NCI-H345 treated with DMSO at 0.1 percent for 48 hours (cell line): ENCODE measurements around the gene DAPK1.

Experiments
- DNase-seq: peaks from one replicate; lab custom pipeline; 2025; ENCODE audit not compliant: unreplicated experiment; lab: John Stamatoyannopoulos, UW

Gene DAPK1

DNA sequence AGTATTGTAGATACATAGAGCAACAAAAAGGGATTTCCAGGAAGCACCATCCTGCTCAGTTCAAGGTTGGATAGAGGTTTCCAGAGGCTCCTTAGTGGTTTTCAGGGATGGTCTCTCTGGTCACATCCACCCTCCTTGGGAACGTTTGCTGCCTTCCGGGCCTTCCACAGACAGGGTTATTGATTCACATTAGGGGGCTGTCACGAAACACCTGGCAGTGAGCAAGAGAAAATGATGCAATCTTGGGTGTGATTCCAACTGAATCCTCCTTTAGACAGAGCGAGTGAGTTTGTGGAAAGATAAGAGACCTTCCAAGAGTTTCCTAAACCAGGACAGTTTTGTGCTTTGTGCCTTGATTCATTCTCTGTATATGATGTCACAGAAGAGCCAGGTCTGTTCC lies 184.4 kb downstream of the DAPK1 start:
- DNase-seq: no peak

DNA sequence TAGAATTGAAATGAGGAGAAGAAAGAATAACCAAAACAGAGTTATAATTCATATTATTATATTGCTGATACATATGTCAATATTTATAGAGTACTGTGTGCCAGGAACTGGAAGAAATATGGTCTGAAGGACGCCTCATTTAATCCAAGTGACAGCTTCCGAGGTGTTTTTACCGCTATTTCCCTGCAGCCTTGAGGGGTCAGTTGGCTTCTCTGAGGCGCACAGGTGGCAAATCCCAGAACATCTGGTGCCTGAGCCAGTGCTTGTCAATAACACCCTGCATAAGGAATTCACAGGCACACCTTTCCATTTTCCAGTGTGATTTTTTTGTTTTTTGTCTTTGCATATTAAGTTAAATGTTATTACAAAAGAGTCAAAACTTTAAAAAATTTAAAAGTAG lies 185.0 kb downstream of the DAPK1 start:
- DNase-seq: no peak

DNA sequence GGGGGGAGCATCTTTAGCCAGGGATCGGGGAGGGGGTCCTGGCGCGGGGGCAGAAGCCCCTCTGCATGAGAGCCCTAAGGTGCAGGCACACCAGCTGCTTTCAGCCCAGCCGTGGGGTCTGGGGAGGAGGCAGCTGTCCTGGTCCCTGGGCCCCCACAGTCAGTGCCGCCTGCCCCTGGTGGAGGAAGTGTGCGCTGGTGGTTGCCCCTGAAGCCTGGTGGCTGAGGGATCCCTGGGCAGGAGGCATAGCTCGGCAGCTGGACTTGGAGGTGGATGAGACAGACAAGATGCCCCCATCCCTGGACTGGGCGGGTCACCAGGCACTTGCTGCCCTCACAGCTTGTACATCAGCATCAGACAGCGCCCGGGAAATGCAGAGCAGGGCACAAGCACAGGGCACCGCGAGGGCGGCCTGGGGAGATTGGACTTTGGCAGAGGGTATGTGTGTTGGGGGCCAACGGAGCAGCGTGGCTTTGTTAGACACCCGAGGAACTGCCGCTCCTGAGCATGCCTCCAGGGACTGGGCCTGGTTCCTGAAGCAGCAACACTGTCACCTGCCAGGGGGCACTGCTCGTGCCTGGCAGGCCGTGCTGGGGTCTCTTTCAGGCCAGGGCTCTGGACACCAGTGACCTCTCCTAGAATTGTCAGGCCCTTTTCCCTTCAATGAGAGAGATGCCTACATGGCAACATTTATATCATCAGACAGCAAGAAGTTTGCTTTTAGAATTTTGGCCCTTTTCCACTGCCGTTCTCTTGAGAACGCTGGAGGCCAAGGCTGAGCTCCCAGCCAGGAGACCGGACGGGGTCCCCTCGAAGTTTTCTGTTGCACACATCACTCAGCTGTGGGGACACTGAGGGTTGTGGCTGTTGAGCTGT lies 186.3 kb downstream of the DAPK1 start:
- DNase-seq: no peak

DNA sequence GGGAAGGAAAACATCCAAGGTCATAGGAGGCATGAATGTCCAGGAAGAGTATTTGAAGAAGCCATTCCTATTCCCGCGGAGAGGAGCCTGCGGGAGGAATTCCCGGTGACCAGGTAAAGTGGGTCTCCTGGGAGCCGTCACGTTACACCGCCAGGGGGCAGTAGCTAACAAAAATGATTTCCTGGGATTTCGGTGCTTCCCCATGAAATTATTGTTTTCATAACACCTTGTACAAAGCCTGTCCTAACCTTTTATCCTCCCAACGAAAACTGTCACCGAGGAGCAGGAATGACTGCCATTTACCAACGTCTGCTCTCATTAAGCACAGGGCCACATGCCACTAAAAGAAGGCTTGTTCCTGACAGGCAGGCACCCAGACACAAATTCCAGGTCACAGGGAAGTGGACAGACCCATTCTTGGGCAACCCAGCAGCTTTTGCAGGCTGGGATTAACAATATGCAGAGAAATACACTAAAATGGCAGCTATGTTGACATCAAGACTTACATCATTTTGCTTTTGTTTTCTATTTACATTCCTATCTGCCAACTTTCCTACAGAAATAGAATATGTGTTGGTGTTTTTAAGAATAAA lies 187.1 kb downstream of the DAPK1 start:
- no peak for DNase-seq

DNA sequence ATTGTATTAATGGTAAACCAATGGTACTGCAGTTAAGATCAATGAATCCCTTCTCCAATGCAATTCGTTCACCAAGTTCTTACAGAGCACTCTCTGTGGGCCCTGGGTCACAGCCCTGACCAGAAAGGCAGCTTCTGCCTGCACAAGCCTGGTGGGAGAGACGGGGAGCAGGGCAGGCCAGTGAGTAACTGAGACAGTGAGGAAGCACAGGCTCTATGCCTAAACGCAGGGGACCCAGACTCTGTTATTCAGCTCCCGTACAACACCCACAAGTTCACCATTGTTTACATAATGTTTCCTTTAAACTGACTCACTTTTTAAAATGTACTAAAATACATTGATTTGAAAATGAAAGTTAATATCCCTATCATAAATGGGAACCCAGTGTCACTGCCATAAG lies 187.8 kb downstream of the DAPK1 start:
- no peak for DNase-seq

DNA sequence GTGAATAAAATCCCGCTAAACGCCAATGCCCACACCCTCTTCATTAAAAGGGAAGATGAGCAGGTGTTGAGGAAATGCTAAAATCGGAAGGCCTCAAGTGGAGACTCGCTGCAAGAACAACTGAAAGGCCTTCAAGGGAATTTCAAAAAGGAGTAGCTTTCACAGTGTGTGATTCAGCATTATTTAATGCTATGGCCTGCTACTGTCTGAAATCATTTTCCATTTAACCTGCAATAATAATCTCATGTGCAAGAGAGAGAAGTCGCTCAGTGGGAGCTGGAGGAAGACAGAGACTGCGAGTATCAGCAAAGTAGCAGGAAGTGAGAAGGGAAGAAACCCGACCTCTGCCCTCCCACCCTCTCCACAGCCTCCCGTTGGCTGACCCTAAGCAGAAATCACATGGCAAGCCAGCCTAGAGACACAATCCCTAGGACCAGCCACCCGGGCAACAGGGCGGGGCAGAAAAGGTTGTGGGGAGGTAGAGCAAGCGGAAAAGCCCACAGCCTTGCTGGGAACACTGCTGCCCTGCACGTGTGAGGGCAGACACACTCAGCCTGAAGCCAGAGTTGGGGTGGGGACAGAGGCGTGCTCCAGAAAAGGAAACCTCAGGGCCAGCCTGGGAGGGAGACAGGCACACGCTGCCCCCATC lies 188.3 kb downstream of the DAPK1 start:
- no peak for DNase-seq

DNA sequence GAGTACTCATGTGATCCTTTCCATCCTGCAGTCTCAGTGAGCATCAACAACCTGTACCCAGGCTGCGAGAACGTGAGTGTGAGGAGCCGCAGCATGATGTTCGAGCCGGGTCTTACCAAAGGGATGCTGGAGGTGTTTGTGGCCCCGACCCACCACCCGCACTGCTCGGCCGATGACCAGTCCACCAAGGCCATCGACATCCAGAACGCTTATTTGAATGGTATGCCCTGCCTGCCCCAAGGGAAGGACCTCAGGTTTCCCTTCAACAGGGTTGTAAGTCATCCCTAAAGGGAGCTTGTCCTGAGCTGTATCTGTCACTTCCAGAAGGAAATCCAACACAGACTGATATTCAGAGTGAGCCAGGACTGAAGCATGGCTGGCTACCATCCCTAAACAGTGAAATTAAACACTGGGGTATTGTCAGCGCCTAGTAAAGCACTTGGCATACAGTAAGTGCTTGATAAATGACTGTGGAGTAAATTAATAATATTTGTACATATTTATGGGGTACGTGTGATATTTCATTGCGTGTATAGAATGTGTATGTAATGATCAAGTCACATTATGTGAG lies 188.9 kb downstream of the DAPK1 start:
- no peak for DNase-seq

DNA sequence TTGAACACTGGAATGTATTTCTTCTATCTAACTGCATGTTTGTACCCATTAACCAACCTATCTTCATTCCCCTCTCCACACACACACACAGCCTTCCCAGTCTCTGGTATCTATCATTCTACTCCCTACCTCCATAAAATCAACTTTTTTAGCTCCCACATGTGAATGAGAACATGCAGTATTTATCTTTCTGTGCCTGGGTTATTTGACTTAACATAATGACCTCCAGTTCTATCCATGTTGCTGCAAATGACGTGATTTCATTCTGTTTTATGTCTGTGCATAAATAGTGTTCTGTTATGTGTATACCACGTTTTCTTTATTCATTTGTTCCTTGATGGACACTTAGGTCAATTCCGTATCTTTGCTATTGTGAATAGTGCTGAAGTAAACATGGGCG lies 189.5 kb downstream of the DAPK1 start:
- DNase-seq: no peak

DNA sequence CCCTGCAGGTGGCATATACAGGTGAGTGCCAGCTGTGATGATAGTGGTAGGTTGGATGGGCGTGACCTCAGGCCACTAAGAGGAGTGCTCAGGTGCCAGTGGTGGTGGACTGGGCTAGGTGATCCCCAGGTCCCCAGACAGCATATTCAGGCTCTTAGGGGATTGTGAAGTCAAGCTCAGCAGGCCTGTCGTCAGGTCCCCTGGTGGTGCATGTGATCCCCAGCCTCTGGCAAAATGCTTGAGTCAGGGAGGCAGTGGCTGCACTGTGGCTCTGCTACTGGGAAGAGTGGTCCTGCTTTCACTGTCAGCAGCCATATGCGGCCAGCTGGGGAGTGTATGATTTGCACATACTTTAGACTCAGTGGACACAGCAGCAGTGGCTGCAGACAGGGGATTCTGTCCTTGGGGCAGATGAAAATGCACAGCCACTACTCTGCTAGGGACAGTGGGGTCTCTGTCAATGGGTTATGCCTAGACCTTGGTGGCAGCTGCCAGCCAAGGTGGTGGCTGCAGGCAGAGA lies 196.6 kb downstream of the DAPK1 start:
- DNase-seq: no peak

DNA sequence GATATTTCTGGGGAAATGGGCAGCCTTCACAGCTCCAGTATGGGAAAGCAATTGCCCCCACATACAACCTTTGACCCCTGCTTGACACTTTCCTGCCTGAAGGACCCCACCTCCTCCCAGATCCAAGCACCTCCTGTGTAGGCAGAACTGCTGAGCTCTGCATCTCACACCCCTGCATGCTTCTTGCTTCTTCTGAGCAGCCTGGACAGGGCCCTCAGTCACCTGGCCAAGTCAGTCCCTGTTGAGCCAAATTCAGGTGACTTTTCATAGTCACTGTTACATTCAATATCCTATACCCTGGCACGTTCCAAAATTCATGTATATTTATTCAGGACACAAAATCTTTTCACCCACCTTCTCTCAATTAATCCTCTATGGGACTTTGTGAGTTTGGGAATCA lies 197.9 kb downstream of the DAPK1 start:
- DNase-seq: no peak

DNA sequence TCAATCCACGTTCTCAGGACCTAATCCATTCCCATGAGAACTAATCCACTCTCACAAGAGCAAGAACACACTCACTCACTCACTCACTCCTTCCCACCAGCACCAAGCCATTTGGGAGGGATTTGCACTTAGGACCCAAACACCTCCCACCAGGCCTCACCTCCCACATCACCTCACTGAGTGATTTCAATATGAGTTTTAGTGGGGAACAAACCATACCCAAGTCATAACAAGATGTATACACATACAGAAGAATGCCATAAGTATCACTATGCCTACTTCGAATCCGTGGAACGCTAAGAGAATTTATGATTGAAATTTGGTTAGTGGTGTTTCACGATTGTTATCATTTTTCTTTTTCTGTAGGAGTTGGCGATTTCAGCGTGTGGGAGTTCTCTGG lies 199.0 kb downstream of the DAPK1 start:
- DNase-seq: no peak

DNA sequence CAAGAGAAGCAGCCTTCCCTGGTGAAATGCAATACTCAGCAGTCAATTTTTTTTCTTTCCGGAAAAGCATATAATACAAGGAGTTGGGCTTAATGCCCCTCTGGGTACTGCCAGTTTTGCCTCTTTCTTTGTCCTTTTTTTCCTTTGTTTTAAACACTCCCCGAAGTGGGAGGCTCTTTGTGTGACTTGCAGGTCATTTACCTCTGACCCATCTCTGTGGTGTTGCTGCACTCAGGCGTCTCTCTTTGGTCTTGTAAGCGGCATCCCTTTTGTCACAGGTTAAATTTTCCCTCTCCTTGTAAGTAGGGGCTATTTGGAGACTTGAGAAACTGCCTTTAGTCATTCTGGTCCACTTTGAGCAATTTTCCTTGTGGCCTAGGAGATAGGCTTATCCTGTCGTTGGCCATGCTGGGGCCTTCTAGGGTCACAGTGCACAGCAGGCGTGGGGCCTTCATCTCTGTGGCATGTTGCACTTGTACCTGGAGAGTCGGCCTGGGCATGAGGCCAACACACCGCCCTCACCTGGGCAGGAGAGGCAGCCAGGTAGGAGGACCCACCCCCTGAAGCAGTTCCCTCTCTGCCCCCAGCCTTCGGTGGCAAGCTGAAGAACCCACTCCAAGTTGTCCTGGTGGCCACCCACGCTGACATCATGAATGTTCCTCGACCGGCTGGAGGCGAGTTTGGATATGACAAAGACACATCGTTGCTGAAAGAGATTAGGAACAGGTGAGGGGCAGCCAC lies 200.6 kb downstream of the DAPK1 start:
- no peak for DNase-seq

DNA sequence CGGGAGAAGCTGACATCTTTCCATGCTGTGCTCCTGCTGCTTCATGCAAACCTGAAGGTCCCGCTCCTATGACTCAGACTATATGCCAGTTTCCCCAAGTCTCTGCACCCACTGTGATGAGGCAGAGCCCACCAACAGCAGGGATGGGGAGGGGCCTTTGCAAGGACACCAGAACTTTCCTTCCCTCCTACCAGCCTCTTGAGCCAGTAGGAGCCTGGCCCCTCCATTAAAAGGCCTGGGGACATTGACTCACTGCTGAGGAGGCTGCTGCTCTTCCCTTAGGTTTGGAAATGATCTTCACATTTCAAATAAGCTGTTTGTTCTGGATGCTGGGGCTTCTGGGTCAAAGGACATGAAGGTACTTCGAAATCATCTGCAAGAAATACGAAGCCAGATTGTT lies 202.2 kb downstream of the DAPK1 start:
- no peak for DNase-seq

DNA sequence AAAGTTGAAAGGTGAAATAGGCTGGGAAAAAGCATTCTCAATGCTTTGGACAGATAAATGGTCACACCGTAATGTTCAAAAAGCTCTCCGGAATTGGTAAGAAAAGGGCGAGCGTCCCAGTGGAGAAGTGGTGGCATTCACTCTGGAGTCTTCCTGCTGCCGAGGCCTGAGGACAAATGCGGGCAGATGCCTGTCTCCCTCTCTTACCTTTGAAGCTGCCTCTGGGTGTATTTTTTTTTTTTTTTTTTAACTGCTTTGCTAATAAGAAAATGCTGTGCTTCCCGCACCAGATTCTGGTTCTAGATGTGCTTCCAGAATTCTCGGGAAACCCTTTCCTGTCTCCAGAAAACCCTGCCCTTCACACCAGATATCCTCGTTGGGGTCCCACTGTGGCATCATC lies 203.8 kb downstream of the DAPK1 start:
- no peak for DNase-seq

DNA sequence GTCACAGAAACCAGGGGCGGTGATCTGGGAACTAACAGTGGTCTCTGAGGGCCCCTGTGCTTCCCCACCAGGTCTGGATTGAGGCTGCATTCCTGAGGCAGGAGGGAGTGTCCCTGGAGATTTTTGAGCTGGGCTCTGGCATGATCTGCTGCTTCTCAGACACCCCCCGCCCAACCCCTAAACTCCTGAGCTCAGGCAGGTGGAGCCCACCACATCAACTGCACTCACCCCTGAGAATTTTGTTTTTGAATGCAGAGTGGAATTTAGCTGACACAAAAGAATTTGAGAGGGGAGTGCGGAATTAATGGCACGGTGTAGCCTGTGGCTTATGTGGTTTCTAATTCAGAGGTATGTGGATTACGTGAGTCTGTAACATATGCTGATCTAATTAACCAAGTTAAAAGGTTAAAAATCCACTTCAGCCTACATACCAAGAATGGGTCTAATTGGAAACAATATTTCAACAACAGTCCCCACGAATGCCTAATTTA lies 204.3 kb downstream of the DAPK1 start:
- no peak for DNase-seq

DNA sequence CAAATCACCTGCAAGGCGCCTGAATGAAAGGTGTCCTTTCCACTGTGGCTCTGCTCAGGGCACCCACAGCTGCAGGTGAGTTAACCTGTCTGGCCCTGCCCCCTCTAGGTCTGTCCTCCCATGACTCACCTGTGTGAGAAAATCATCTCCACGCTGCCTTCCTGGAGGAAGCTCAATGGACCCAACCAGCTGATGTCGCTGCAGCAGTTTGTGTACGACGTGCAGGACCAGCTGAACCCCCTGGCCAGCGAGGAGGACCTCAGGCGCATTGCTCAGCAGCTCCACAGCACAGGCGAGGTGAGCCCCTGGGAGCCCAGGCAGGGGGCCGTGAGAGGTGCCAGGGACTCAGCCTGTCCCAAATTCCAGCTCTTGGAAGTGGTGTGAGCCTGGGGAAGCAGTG lies 205.3 kb downstream of the DAPK1 start:
- DNase-seq: no peak

DNA sequence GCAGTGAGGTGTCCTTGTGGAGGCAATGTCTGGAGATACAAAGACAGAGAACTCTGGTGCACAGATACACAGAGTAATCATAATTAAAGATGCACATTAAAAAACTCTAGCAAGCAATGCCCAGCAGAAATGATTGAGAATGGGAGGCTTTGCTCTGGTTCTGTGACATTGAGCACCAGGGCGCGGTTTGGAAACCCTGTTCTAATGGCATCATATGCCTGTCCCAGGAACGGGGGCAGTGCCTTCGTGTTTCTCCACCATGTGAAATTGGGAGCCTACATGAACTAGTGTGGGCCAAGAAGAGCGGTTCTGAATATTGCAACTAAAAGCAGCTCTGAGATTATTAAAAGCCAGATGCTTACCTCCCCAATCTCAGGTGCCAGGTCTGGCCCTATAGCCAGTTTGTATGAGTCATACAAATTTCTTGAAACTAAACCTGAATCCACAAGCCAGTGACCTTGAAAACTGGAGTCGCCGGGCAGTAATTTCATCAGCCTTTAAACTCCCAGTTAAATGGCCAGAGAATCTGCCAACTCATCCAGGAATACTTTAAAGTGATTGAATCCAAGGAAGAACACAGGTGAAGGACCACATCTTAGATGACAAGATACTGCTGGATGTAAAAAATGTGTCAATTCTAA lies 206.1 kb downstream of the DAPK1 start:
- no peak for DNase-seq

DNA sequence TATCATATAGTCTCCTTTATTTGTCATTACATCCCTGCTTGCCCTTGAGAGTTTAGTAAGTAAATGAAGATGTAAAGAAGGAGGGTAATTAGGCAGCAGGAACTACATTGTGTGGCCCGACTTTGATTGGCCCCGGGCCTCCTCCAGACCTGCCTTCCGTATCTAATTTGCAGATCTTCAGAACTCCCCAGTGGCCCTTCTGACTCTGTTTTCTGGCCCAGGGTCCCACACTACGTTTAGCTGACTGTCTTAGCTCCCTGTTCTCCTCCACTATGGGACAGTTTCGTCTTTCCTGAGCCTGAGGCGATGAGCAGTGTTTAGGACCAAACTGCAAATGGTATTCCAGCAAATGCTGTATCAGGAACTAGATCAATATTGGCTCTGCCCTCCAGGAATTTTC lies 206.7 kb downstream of the DAPK1 start:
- no peak for DNase-seq

DNA sequence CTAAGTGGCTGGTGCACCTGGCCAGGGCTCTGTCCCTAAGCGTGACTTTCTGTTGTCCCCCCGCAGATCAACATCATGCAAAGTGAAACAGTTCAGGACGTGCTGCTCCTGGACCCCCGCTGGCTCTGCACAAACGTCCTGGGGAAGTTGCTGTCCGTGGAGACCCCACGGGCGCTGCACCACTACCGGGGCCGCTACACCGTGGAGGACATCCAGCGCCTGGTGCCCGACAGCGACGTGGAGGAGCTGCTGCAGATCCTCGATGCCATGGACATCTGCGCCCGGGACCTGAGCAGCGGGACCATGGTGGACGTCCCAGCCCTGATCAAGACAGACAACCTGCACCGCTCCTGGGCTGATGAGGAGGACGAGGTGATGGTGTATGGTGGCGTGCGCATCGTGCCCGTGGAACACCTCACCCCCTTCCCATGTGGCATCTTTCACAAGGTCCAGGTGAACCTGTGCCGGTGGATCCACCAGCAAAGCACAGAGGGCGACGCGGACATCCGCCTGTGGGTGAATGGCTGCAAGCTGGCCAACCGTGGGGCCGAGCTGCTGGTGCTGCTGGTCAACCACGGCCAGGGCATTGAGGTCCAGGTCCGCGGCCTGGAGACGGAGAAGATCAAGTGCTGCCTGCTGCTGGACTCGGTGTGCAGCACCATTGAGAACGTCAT lies 208.5 kb downstream of the DAPK1 start:
- DNase-seq: no peak
